ENCODE results near the gene KRTAP10-3.

Gene KRTAP10-3

GRCh38 chr21:44515359-44516165 is 43.0 kb downstream of the KRTAP10-3 start:
- H3K4me1 ChIP-seq: peaks cover 0 to 2% (median under 1%) of the 10 kb centered on the region in 4 donors
- no peak for DNase-seq
- TF ChIP-seq CTCF (IDR thresholded peaks at IDR 0.05): no peak
- H3K4me3 ChIP-seq: no peak overlapping the region
- intact Hi-C loops (cut with DNase I; ENCODE audit: low total_unique reads): no loop called here
- no peaks in the 10 kb centered on the region for H3K36me3 ChIP-seq
- H3K27me3 ChIP-seq: peaks cover 0 to 21% of the 10 kb centered on the region in 2 donors
- no peak overlapping the region for H3K27ac ChIP-seq
- no peaks in the 10 kb centered on the region for H3K9me3 ChIP-seq

- DNase-seq: no peak
- Histone ChIP-seq H3K36me3 (no peaks in the 10 kb centered on the region), H3K4me3 (no peak overlapping the region), H3K27me3 (peaks cover 0 to 21% of the 10 kb centered on the region in 2 donors), H3K4me1 (peaks cover 0 to 5% (median 2%) of the 10 kb centered on the region in 4 donors), H3K9me3 (no peaks in the 10 kb centered on the region), H3K27ac (no peak overlapping the region)
- intact Hi-C loops (cut with DNase I; ENCODE audit: low total_unique reads): no loop called here
- TF ChIP-seq CTCF (IDR thresholded peaks at IDR 0.05): no peak
Measured at GRCh38 chr21:44514746-44515358, 43.7 kb downstream of the KRTAP10-3 start.

- Histone ChIP-seq H3K36me3 (no peaks in the 10 kb centered on the region), H3K9me3 (no peaks in the 10 kb centered on the region), H3K27me3 (peaks cover 0 to 27% of the 10 kb centered on the region in 2 donors), H3K27ac (no peak overlapping the region), H3K4me3 (no peak overlapping the region), H3K4me1 (peaks cover 0 to 5% (median 2%) of the 10 kb centered on the region in 4 donors)
- no peak for TF ChIP-seq CTCF (IDR thresholded peaks at IDR 0.05)
- intact Hi-C loops (cut with DNase I; ENCODE audit: low total_unique reads): no loop called here
- DNase-seq: no peak
Measured at GRCh38 chr21:44514218-44514520, 44.4 kb downstream of the KRTAP10-3 start.

- DNase-seq: no peak
- intact Hi-C loops (cut with DNase I; ENCODE audit: low total_unique reads): no loop called here
- no peaks in the 10 kb centered on the region for H3K9me3 ChIP-seq
- no peak overlapping the region for H3K4me3 ChIP-seq
- H3K27me3 ChIP-seq: peaks cover 0 to 33% of the 10 kb centered on the region in 2 donors
- TF ChIP-seq CTCF (IDR thresholded peaks at IDR 0.05): no peak
- peaks cover 0 to 5% (median 2%) of the 10 kb centered on the region in 4 donors for H3K4me1 ChIP-seq
- H3K27ac ChIP-seq: no peak overlapping the region
- H3K36me3 ChIP-seq: no peaks in the 10 kb centered on the region
Measured at GRCh38 chr21:44513389-44514217, 45.0 kb downstream of the KRTAP10-3 start.

GRCh38 chr21:44512496-44513388 is 45.9 kb downstream of the KRTAP10-3 start:
- Histone ChIP-seq H3K27ac (no peak overlapping the region), H3K4me3 (no peak overlapping the region), H3K27me3 (peaks cover 0 to 41% of the 10 kb centered on the region in 2 donors), H3K36me3 (no peaks in the 10 kb centered on the region), H3K4me1 (peaks cover 0 to 5% (median 2%) of the 10 kb centered on the region in 4 donors), H3K9me3 (no peaks in the 10 kb centered on the region)
- no peak for DNase-seq
- intact Hi-C loops (cut with DNase I; ENCODE audit: low total_unique reads): no loop called here
- no peak for TF ChIP-seq CTCF (IDR thresholded peaks at IDR 0.05)
